HG03064 (cell line): Measurements from ENCODE around the gene KIF15.
"Not testable (repeated sequence)": the region's sequence is repeated elsewhere in the genome, so short reads cannot be mapped to it uniquely, and the experiment has no call there.

Experiments
- ATAC-seq: cut with Tn5 transposase; IDR thresholded peaks from one replicate; pipeline ENCODE4 v1.9.1; 2021; ENCODE audit warnings: low read depth; ENCODE audit not compliant: unreplicated experiment

Gene KIF15

GRCh38 chr3:44814751-44815150 lies 53.2 kb downstream of the KIF15 start:
- ATAC-seq: no peak

GRCh38 chr3:44816334-44816733 lies 54.7 kb downstream of the KIF15 start:
- not testable (repeated sequence) for ATAC-seq

GRCh38 chr3:44821206-44821605 lies 59.6 kb downstream of the KIF15 start:
- not testable (repeated sequence) for ATAC-seq

DNA sequence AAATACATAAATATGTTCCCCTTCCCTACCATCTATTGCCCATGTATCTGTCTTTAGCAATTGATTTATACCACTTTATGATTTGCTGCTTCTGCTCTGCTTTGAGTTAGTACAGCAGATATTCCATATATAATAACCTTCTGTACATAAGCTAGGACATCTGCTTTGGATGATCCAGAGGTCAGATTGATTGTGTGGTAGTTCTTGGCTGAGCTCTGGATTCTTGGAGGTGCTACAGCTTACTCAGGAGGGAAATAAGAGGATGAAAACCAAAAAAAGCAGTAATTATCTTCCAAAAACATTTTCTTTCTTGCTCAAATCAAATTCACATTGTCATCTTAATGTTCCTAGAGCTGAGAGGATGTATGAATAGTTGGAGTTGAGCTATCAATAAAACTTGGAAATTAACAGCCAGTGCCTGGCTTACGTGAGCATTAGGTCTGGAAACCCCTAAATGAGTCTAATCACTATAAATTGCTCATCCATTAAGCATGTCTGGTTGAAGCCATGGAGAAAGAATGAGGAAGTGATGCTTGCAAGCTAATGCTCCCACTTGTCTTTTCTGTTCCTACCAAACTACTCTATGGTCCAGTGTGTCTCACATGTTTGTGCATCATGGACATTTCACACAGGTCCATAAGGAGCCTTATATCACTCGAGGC lies 63.8 kb downstream of the KIF15 start:
- ATAC-seq: no peak

DNA sequence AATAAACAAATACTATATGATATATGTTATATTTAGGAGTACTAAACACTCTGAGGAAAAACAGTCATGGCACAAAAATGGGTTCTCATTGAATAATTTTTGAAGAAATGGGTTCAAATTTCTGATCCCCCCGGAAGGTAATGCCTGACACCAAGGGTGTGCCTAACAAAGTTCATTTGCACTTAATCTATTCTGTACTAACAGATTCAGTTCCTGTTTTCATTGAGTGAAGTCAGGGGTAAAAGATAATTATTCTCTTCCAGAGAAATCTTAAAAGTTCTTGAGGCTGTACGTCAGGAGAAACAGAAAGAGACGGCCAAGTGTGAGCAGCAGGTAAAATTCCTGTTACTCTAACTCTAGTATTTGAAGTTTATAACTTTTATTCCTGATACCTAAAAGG lies 65.6 kb downstream of the KIF15 start:
- ATAC-seq: no peak

- ATAC-seq: no peak
These were observed 69.6 kb downstream of the KIF15 start for GRCh38 chr3:44831232-44831631.

DNA sequence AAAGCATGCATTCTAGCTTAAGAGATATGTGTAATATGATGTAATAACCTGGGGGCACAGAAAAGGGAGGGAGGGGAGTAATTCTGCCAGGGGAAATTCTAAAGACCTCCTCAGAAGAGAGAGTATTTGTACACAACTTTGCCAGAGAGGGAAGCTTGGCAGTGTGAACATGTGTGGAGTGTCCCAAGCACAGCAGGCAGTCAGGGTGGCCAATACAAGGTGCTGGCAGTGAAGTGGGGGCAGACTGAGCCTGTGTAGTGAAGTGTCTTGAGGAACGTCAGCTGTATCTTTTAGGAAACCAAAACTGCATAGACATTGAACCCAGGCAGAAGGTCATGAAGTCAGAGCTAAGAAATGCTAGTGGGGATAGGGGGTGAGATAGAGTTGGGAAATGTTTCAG lies 70.4 kb downstream of the KIF15 start:
- no peak for ATAC-seq

- ATAC-seq: no peak
These were observed 71.4 kb downstream of the KIF15 start for GRCh38 chr3:44832965-44833364.

GRCh38 chr3:44833394-44833793 lies 71.8 kb downstream of the KIF15 start:
- no peak for ATAC-seq

GRCh38 chr3:44835684-44836083 lies 74.1 kb downstream of the KIF15 start:
- no peak for ATAC-seq

GRCh38 chr3:44842376-44842775 lies 80.8 kb downstream of the KIF15 start:
- ATAC-seq: no peak

- no peak for ATAC-seq
These were observed 84.2 kb downstream of the KIF15 start for GRCh38 chr3:44845528-44846520.

- ATAC-seq: no peak
These were observed 87.0 kb downstream of the KIF15 start for GRCh38 chr3:44848634-44849033.

DNA sequence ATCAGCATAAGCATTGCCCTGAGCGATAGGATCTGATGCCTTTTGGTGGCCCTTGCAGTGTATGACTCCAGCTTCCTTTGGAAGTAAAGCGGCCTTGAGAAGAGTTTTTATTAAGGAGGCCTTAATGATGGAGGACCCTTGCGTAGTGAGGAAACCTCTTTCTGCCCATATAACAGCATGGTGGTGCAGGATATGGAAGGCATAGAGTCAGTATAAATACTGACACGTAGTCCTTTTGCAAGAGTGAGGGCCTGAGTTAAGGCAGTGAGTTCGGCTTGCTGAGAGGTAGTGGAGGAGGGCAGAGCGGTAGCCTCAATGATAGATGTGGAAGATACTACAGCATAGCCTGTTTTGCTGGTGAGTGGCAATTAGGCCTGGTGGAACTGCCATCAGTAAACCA lies 95.1 kb downstream of the KIF15 start:
- ATAC-seq: not testable (repeated sequence)

DNA sequence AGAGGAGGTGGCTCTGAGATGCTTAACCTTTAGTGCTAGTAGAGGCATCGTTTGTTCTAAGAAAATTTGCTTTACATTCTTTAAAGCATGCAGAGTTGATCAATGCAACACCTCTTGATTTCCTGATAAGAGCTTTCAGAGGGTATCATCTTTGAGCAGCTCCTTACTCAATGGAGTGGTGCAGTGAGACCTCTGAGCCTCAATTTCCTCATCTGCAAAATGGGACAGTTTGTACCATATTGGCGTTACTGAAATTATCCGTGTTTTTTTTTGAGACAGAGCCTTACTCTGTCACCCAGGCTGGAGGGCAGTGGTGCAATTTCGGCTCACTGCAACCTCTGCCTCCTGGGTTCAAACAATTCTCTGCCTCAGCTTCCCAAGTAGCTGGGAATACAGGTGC lies 98.5 kb downstream of the KIF15 start:
- ATAC-seq: no peak

DNA sequence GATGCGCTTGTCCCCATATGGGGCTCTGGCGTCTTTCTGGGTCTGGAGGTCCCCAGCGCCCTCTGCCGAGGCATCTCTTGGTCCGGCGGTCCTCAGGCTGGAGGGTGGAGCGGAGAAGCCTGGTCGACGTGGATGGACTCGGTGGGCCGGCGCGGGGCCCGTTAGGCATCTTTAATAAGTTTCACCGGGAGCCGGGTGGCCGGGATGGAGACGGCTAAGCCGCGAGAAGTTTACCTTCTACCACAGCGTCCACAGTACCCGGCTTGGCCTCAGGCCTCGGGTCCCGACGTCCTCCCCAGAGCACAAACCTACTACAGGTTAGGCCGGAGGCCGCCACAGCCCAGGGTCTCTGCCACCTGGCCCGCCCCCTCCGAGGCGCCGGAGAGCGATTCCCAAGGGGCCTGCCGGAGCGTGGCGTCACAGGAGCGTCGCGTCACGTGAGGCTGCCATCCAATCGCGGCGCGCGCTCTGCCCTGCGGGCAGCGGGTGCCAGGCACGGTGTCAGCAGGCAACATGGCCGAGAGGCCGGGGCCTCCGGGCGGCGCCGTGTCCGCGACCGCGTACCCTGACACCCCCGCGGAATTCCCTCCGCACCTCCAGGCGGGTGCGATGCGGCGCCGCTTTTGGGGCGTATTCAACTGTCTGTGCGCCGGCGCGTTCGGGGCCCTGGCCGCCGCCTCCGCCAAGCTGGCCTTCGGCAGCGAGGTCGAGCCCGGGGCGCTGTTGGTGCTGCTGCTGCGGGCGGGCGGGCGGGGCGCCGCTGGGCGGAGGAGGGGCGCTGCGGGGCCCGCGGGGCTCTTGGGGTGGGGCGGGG lies 100.0 kb downstream of the KIF15 start, which contains the start of gene TMEM42:
TSS of gene TMEM42 (plus strand) at position 501 of the 814 bp plus-strand sequence. CDS start at position 514, 13 bp downstream.
- peak; percentile 90 for ATAC-seq

GRCh38 chr3:44862226-44862637 lies 100.6 kb downstream of the KIF15 start:
- peak; percentile 38 for ATAC-seq

- ATAC-seq: no peak
These were observed 103.9 kb downstream of the KIF15 start for GRCh38 chr3:44865272-44866035.

GRCh38 chr3:44867421-44868111 lies 106.0 kb downstream of the KIF15 start:
- no peak for ATAC-seq
